ENCODE results near the gene TEX13C.

DNA sequence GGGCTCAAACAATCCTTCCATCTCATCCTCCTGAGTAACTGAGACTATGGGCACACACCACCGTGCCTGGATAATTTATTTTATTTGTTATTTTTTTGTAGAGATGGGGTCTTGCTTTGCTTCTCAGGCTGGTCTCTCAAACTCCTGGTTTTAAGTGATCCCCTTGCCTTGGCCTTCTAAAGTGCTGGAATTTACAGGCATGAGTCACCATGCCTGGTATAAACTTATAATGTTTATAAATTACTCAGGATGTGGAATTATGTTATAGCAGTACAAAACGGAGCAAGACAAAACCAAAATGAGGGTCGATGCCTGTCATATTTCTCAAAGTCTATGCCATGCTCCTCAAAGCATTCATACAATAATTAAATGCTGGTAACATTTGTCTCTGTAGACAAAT lies 29.8 kb upstream of the TEX13C start:
- TF ChIP-seq, protein P1, sequence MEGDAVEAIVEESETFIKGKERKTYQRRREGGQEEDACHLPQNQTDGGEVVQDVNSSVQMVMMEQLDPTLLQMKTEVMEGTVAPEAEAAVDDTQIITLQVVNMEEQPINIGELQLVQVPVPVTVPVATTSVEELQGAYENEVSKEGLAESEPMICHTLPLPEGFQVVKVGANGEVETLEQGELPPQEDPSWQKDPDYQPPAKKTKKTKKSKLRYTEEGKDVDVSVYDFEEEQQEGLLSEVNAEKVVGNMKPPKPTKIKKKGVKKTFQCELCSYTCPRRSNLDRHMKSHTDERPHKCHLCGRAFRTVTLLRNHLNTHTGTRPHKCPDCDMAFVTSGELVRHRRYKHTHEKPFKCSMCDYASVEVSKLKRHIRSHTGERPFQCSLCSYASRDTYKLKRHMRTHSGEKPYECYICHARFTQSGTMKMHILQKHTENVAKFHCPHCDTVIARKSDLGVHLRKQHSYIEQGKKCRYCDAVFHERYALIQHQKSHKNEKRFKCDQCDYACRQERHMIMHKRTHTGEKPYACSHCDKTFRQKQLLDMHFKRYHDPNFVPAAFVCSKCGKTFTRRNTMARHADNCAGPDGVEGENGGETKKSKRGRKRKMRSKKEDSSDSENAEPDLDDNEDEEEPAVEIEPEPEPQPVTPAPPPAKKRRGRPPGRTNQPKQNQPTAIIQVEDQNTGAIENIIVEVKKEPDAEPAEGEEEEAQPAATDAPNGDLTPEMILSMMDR (conservative IDR thresholded peaks at IDR 0.05; ENCODE audit: low read length) = no peak
- no peak for TF ChIP-seq EZH2phosphoT487 (IDR thresholded peaks at IDR 0.05; ENCODE audit: borderline replicate concordance)
